ENCODE measurements around the gene EPC1.
"Not testable (repeated sequence)": the region's sequence is repeated elsewhere in the genome, so short reads cannot be mapped to it uniquely, and the experiment has no call there.

The EPC1 gene

GRCh38 chr10:32232378-32232777 is 114.6 kb downstream of the EPC1 start:
- Histone ChIP-seq H3K4me1 (no peaks in the 10 kb centered on the region), H3K4me3 (no peak overlapping the region), H3K4me2 (no peak overlapping the region), H3K27me3 (no peaks in the 10 kb centered on the region), H3K27ac (no peak overlapping the region), H4K20me1 (no peaks in the 10 kb centered on the region), H3K36me3 (no peaks in the 10 kb centered on the region), H3K9ac (no peak overlapping the region), H3K9me3 (peaks cover 10% of the 10 kb centered on the region)
- no peak for TF ChIP-seq Cebpa-rat (IDR thresholded peaks at IDR 0.05)

GRCh38 chr10:32229788-32230187 is 117.2 kb downstream of the EPC1 start:
- H3K27ac ChIP-seq, H3K27me3 ChIP-seq, H3K36me3 ChIP-seq, H4K20me1 ChIP-seq, H3K9me3 ChIP-seq, H3K4me3 ChIP-seq, H3K4me1 ChIP-seq, H3K4me2 ChIP-seq, H3K9ac ChIP-seq: not testable (repeated sequence)

- Histone ChIP-seq H3K9ac (no peak overlapping the region), H3K27ac (no peak overlapping the region), H3K4me1 (no peaks in the 10 kb centered on the region), H3K36me3 (no peaks in the 10 kb centered on the region), H4K20me1 (no peaks in the 10 kb centered on the region), H3K4me3 (no peak overlapping the region), H3K27me3 (no peaks in the 10 kb centered on the region), H3K4me2 (no peak overlapping the region), H3K9me3 (peaks cover 10% of the 10 kb centered on the region)
- TF ChIP-seq Cebpa-rat (IDR thresholded peaks at IDR 0.05) = no peak
Observed at GRCh38 chr10:32229170-32229569, 117.8 kb downstream of the EPC1 start.

- Histone ChIP-seq H3K4me3 (no peak overlapping the region), H4K20me1 (no peaks in the 10 kb centered on the region), H3K27me3 (no peaks in the 10 kb centered on the region), H3K36me3 (no peaks in the 10 kb centered on the region), H3K27ac (no peak overlapping the region), H3K9me3 (peaks cover 9% of the 10 kb centered on the region), H3K4me2 (no peak overlapping the region), H3K4me1 (no peaks in the 10 kb centered on the region), H3K9ac (no peak overlapping the region)
- TF ChIP-seq Cebpa-rat (IDR thresholded peaks at IDR 0.05) = no peak
Observed at GRCh38 chr10:32227802-32228201, 119.2 kb downstream of the EPC1 start.

- no peak overlapping the region for H3K9ac ChIP-seq
- no peaks in the 10 kb centered on the region for H4K20me1 ChIP-seq
- no peak overlapping the region for H3K4me2 ChIP-seq
- H3K4me3 ChIP-seq = no peak overlapping the region
- H3K27me3 ChIP-seq = no peaks in the 10 kb centered on the region
- H3K27ac ChIP-seq = no peak overlapping the region
- H3K36me3 ChIP-seq = no peaks in the 10 kb centered on the region
- no peak for TF ChIP-seq Cebpa-rat (IDR thresholded peaks at IDR 0.05)
- H3K4me1 ChIP-seq = no peaks in the 10 kb centered on the region
- peaks cover 16% of the 10 kb centered on the region for H3K9me3 ChIP-seq
Observed at GRCh38 chr10:32226624-32227023, 120.3 kb downstream of the EPC1 start.

GRCh38 chr10:32225976-32226375 is 121.0 kb downstream of the EPC1 start:
- no peak for TF ChIP-seq Cebpa-rat (IDR thresholded peaks at IDR 0.05)

GRCh38 chr10:32222376-32222775 is 124.6 kb downstream of the EPC1 start:
- H3K36me3 ChIP-seq, H4K20me1 ChIP-seq, H3K4me3 ChIP-seq, H3K27ac ChIP-seq, H3K4me1 ChIP-seq, H3K4me2 ChIP-seq, H3K9ac ChIP-seq, H3K27me3 ChIP-seq: not testable (repeated sequence)
- peaks cover 43% of the 10 kb centered on the region for H3K9me3 ChIP-seq

More at GRCh38 chr10:32225976-32226375, 121.0 kb downstream of the EPC1 start:
- H3K4me1 ChIP-seq = no peaks in the 10 kb centered on the region
- no peaks in the 10 kb centered on the region for H4K20me1 ChIP-seq
- H3K27me3 ChIP-seq = no peaks in the 10 kb centered on the region
- no peak overlapping the region for H3K4me3 ChIP-seq
- H3K36me3 ChIP-seq = no peaks in the 10 kb centered on the region
- no peak overlapping the region for H3K4me2 ChIP-seq
- no peak overlapping the region for H3K9ac ChIP-seq
- H3K9me3 ChIP-seq = peaks cover 16% of the 10 kb centered on the region
- no peak overlapping the region for H3K27ac ChIP-seq

- H3K27ac ChIP-seq, H3K36me3 ChIP-seq: not testable (repeated sequence)
Observed at GRCh38 chr10:32219156-32219555, 127.8 kb downstream of the EPC1 start.

GRCh38 chr10:32218206-32219044 is 128.5 kb downstream of the EPC1 start:
- not testable (repeated sequence) for H3K27ac ChIP-seq, H3K9ac ChIP-seq, H3K27me3 ChIP-seq, H3K4me1 ChIP-seq, H3K4me3 ChIP-seq, H4K20me1 ChIP-seq, H3K4me2 ChIP-seq, H3K36me3 ChIP-seq
- H3K9me3 ChIP-seq = peaks cover 45% of the 10 kb centered on the region

More at GRCh38 chr10:32219156-32219555, 127.8 kb downstream of the EPC1 start:
- H3K27me3 ChIP-seq, H3K9ac ChIP-seq, H3K4me3 ChIP-seq, H3K4me1 ChIP-seq, H3K4me2 ChIP-seq, H4K20me1 ChIP-seq: not testable (repeated sequence)
- peaks cover 43% of the 10 kb centered on the region for H3K9me3 ChIP-seq
